HepG2 (cell line): Measurements from ENCODE around the gene HARS2. TPM values are rescaled to one million over a fixed set of nuclear protein-coding genes. Genes with fewer than 3 reads are reported as not detected.
A peak's percentile ranks its signal among the peaks of the same experiment; 100 is the strongest.

Experiments
- ATAD3A ChIP-seq: sonication (generic); formaldehyde crosslinking; IDR thresholded peaks from 2 replicates; pipeline ENCODE4 v1.4.0; 2020; ENCODE audit warnings: missing genetic modification reagents
- BHLHE40 ChIP-seq: IDR thresholded peaks from 2 replicates; pipeline ENCODE4 v1.6.1; 2011; ENCODE audit warnings: low read length, improper control_type of control experiment
- ETV5 ChIP-seq: IDR thresholded peaks from 2 replicates; pipeline ENCODE4 v1.6.1; 2018; ENCODE audit warnings: missing biosample characterization, missing genetic modification reagents, inconsistent platforms, borderline replicate concordance
- HOXA3 ChIP-seq: sonication (generic); formaldehyde crosslinking; IDR thresholded peaks from 2 replicates; pipeline ENCODE4 v1.5.0; 2020; ENCODE audit warnings: missing genetic modification reagents
- KDM5A ChIP-seq: fragments of 200-600 bp; sonication (generic); IDR thresholded peaks from 2 replicates; pipeline ENCODE4 v1.7.0; 2018; ENCODE audit warnings: antibody characterized with exemption, mild to moderate bottlenecking, low read length, borderline replicate concordance
- MIER3 ChIP-seq: IDR thresholded peaks from 2 replicates; pipeline ENCODE4 v1.6.1; 2016; ENCODE audit warnings: missing compliant biosample characterization, borderline replicate concordance
- REL ChIP-seq: sonication (generic); formaldehyde crosslinking; conservative IDR thresholded peaks from 2 replicates; pipeline ENCODE4 v1.8.0; 2022; ENCODE audit warnings: mild to moderate bottlenecking, missing genetic modification reagents, moderate library complexity
- SRSF4 ChIP-seq: fragments of 200-400 bp; formaldehyde crosslinking; IDR thresholded peaks from one replicate; pipeline ENCODE4 v1.6.1; 2018; ENCODE audit warnings: mild to moderate bottlenecking, low read depth, low read length, moderate library complexity; ENCODE audit not compliant: poor library complexity, severe bottlenecking
- TBX2 ChIP-seq: sonication (generic); formaldehyde crosslinking; IDR thresholded peaks from 2 replicates; pipeline ENCODE4 v1.5.0; 2020; ENCODE audit warnings: missing genetic modification reagents, mild to moderate bottlenecking, borderline replicate concordance
- XRCC5 ChIP-seq: fragments of 200-400 bp; formaldehyde crosslinking; optimal IDR thresholded peaks from 2 replicates; pipeline ENCODE3; 2017; ENCODE audit warnings: mild to moderate bottlenecking, low read length
- ZFP1 ChIP-seq: IDR thresholded peaks from 2 replicates; pipeline ENCODE4 v1.6.1; 2016
- ZNF33A ChIP-seq: sonication (generic); formaldehyde crosslinking; IDR thresholded peaks from 2 replicates; pipeline ENCODE4 v1.5.1; 2020; ENCODE audit warnings: missing genetic modification reagents, mild to moderate bottlenecking, moderate library complexity, borderline replicate concordance
- ZNF343 ChIP-seq: sonication (generic); formaldehyde crosslinking; IDR thresholded peaks from 2 replicates; pipeline ENCODE4 v1.4.0; 2020; ENCODE audit warnings: mild to moderate bottlenecking, missing genetic modification reagents
- ZNF383 ChIP-seq: sonication (generic); formaldehyde crosslinking; IDR thresholded peaks from 2 replicates; pipeline ENCODE4 v1.4.0; 2020; ENCODE audit warnings: missing genetic modification reagents, mild to moderate bottlenecking, borderline replicate concordance
- ZNF567 ChIP-seq: sonication (generic); formaldehyde crosslinking; IDR thresholded peaks from 2 replicates; pipeline ENCODE4 v1.8.1; 2023; ENCODE audit warnings: mild to moderate bottlenecking, missing genetic modification reagents, borderline replicate concordance
- ZNF775 ChIP-seq: sonication (generic); formaldehyde crosslinking; IDR thresholded peaks from 2 replicates; pipeline ENCODE4 v1.4.0; 2020; ENCODE audit warnings: missing genetic modification reagents, mild to moderate bottlenecking, moderate library complexity, borderline replicate concordance
- polyA plus RNA-seq, 8 experiments: library from polyadenylated mRNA; depleted of rRNA in 3 of 8; stranded (reverse) in 7 of 8; unstranded in 1 of 8; fragments of >200 nt; fragmentation: Illumina TruSeq in 4 of 8; extraction: Trizol in 4 of 8; gene quantifications; 2 replicates each; pipeline versions ENCODE4 v1.2.1 to v1.2.3, GENCODE V29; 2011 to 2016; ENCODE audit warnings: low read depth in 4 of 8, missing spikeins in 1 of 8, mixed read lengths in 1 of 8; ENCODE audit not compliant: insufficient read depth in 1 of 8
- total RNA-seq, 5 experiments: library from RNA; depleted of rRNA; stranded (reverse); fragments of >200 nt; fragmentation: Illumina TruSeq; extraction: Trizol; gene quantifications; 2 replicates each; pipeline ENCODE4 v1.2.3, GENCODE V29; 2016; ENCODE audit warnings: low read depth in 1 of 5
- TF ChIP-seq, protein P1 (sequence below): sonication (generic); formaldehyde crosslinking; IDR thresholded peaks from 2 replicates; pipeline ENCODE4 v1.5.1; 2020; ENCODE audit warnings: missing genetic modification reagents, mild to moderate bottlenecking, borderline replicate concordance
- TF ChIP-seq, protein P2 (sequence below): sonication (generic); formaldehyde crosslinking; IDR thresholded peaks from 2 replicates; pipeline ENCODE4 v1.5.0; 2020; ENCODE audit warnings: missing genetic modification reagents
- TF ChIP-seq, protein P3 (sequence below): sonication (generic); formaldehyde crosslinking; IDR thresholded peaks from 2 replicates; pipeline ENCODE4 v1.8.0; 2022; ENCODE audit warnings: mild to moderate bottlenecking, missing genetic modification reagents, borderline replicate concordance
- TF ChIP-seq, protein P4 (sequence below): sonication (generic); formaldehyde crosslinking; IDR thresholded peaks from 2 replicates; pipeline ENCODE4 v1.9.0; 2021; ENCODE audit warnings: mild to moderate bottlenecking, missing genetic modification reagents

HARS2 gene
- total and polyA plus RNA-seq, 2 of the 13 experiments (the other 11 are each of a cell fraction or from before 2014, with no cell fraction given), result 17.9 to 25.8 TPM

DNA sequence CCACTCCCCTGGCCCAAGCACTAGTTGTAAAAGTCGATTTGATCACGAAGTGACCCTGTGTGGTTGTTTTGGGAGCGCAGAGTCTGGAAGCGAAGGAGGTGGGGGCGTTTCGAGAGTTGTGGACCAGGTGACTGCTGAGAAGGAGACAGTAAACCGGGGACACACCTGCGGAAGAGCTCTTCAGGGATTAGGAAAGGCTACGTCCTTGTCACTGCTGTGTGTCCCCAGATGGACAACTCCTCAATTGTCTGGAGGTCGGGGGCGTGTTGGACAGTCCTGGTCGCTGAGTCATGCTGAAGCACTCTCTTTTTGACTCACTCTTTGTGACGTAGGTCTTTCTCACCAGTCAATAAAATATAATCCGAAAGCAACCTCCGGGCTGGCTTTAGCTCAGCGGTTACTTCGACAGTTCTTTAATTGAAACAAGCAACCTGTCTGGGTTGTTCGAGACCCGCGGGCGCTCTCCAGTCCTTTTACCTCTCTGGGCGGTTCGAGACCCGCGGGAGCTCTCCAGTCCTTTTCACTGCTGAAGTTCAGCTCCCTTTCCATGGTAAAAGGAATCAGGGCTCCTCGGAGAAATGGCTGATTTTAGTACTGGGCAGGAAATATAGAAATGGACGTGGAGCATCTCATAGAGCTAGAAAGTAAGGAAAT lies 19.8 kb downstream of the HARS2 start (continued):
- TF ChIP-seq HOXA3 (CRISPR knock-in tag) (peak; percentile 69; the same call in 1 of the 2 replicates), ETV5 (CRISPR knock-in tag) (peak; percentile 29; the same call in 1 of the 2 replicates), XRCC5 (peak; percentile 64), MIER3 (CRISPR knock-in tag) (0 out of 2 replicates have a peak, but pooled peaks have one; percentile 68), ZNF33A (CRISPR knock-in tag) (no peak), KDM5A (no peak; the same call in 1 of the 2 replicates), ZNF567 (CRISPR knock-in tag) (no peak), ZNF383 (no peak), ZNF775 (no peak), ATAD3A (CRISPR knock-in tag) (no peak), ZNF343 (CRISPR knock-in tag) (no peak), SRSF4 (no peak), TBX2 (CRISPR knock-in tag) (0 out of 2 replicates have a peak, but pooled peaks have one; percentile 43), ZFP1 (CRISPR knock-in tag) (peak; percentile 68; the same call in 1 of the 2 replicates), BHLHE40 (no peak), REL (CRISPR knock-in tag) (no peak)
- TF ChIP-seq, protein P1, sequence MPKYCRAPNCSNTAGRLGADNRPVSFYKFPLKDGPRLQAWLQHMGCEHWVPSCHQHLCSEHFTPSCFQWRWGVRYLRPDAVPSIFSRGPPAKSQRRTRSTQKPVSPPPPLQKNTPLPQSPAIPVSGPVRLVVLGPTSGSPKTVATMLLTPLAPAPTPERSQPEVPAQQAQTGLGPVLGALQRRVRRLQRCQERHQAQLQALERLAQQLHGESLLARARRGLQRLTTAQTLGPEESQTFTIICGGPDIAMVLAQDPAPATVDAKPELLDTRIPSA, result no peak
- TF ChIP-seq, protein P2, sequence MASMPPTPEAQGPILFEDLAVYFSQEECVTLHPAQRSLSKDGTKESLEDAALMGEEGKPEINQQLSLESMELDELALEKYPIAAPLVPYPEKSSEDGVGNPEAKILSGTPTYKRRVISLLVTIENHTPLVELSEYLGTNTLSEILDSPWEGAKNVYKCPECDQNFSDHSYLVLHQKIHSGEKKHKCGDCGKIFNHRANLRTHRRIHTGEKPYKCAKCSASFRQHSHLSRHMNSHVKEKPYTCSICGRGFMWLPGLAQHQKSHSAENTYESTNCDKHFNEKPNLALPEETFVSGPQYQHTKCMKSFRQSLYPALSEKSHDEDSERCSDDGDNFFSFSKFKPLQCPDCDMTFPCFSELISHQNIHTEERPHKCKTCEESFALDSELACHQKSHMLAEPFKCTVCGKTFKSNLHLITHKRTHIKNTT (CRISPR knock-in tag), result 0 out of 2 replicates have a peak, but pooled peaks have one; percentile 53
- TF ChIP-seq, protein P3, sequence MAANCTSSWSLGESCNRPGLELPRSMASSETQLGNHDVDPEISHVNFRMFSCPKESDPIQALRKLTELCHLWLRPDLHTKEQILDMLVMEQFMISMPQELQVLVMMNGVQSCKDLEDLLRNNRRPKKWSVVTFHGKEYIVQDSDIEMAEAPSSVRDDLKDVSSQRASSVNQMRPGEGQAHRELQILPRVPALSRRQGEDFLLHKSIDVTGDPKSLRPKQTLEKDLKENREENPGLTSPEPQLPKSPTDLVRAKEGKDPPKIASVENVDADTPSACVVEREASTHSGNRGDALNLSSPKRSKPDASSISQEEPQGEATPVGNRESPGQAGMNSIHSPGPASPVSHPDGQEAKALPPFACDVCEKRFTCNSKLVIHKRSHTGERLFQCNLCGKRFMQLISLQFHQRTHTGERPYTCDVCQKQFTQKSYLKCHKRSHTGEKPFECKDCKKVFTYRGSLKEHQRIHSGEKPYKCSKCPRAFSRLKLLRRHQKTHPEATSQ (CRISPR knock-in tag), result no peak
- TF ChIP-seq, protein P4, sequence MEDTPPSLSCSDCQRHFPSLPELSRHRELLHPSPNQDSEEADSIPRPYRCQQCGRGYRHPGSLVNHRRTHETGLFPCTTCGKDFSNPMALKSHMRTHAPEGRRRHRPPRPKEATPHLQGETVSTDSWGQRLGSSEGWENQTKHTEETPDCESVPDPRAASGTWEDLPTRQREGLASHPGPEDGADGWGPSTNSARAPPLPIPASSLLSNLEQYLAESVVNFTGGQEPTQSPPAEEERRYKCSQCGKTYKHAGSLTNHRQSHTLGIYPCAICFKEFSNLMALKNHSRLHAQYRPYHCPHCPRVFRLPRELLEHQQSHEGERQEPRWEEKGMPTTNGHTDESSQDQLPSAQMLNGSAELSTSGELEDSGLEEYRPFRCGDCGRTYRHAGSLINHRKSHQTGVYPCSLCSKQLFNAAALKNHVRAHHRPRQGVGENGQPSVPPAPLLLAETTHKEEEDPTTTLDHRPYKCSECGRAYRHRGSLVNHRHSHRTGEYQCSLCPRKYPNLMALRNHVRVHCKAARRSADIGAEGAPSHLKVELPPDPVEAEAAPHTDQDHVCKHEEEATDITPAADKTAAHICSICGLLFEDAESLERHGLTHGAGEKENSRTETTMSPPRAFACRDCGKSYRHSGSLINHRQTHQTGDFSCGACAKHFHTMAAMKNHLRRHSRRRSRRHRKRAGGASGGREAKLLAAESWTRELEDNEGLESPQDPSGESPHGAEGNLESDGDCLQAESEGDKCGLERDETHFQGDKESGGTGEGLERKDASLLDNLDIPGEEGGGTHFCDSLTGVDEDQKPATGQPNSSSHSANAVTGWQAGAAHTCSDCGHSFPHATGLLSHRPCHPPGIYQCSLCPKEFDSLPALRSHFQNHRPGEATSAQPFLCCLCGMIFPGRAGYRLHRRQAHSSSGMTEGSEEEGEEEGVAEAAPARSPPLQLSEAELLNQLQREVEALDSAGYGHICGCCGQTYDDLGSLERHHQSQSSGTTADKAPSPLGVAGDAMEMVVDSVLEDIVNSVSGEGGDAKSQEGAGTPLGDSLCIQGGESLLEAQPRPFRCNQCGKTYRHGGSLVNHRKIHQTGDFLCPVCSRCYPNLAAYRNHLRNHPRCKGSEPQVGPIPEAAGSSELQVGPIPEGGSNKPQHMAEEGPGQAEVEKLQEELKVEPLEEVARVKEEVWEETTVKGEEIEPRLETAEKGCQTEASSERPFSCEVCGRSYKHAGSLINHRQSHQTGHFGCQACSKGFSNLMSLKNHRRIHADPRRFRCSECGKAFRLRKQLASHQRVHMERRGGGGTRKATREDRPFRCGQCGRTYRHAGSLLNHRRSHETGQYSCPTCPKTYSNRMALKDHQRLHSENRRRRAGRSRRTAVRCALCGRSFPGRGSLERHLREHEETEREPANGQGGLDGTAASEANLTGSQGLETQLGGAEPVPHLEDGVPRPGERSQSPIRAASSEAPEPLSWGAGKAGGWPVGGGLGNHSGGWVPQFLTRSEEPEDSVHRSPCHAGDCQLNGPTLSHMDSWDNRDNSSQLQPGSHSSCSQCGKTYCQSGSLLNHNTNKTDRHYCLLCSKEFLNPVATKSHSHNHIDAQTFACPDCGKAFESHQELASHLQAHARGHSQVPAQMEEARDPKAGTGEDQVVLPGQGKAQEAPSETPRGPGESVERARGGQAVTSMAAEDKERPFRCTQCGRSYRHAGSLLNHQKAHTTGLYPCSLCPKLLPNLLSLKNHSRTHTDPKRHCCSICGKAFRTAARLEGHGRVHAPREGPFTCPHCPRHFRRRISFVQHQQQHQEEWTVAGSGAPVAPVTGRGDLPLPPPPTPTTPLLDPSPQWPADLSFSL (CRISPR knock-in tag), result peak; percentile 25; the same call in 1 of the 2 replicates
